ENCODE measurements around the gene RBBP5.

- TF ChIP-seq CTCF (conservative IDR thresholded peaks at IDR 0.05) (no peak), EZH2 (IDR thresholded peaks at IDR 0.05; ENCODE audit: low read depth) (no peak)
These were observed 10.4 kb downstream of the RBBP5 start for GRCh38 chr1:205111354-205111753.
